HG03108 (cell line): ENCODE data around the gene THBD.

ENCODE experiments used
- ATAC-seq: cut with Tn5 transposase; IDR thresholded peaks from one replicate; pipeline ENCODE4 v1.9.1; 2021; ENCODE audit warnings: moderate library complexity; ENCODE audit not compliant: unreplicated experiment

The THBD gene, protein sequence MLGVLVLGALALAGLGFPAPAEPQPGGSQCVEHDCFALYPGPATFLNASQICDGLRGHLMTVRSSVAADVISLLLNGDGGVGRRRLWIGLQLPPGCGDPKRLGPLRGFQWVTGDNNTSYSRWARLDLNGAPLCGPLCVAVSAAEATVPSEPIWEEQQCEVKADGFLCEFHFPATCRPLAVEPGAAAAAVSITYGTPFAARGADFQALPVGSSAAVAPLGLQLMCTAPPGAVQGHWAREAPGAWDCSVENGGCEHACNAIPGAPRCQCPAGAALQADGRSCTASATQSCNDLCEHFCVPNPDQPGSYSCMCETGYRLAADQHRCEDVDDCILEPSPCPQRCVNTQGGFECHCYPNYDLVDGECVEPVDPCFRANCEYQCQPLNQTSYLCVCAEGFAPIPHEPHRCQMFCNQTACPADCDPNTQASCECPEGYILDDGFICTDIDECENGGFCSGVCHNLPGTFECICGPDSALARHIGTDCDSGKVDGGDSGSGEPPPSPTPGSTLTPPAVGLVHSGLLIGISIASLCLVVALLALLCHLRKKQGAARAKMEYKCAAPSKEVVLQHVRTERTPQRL

DNA sequence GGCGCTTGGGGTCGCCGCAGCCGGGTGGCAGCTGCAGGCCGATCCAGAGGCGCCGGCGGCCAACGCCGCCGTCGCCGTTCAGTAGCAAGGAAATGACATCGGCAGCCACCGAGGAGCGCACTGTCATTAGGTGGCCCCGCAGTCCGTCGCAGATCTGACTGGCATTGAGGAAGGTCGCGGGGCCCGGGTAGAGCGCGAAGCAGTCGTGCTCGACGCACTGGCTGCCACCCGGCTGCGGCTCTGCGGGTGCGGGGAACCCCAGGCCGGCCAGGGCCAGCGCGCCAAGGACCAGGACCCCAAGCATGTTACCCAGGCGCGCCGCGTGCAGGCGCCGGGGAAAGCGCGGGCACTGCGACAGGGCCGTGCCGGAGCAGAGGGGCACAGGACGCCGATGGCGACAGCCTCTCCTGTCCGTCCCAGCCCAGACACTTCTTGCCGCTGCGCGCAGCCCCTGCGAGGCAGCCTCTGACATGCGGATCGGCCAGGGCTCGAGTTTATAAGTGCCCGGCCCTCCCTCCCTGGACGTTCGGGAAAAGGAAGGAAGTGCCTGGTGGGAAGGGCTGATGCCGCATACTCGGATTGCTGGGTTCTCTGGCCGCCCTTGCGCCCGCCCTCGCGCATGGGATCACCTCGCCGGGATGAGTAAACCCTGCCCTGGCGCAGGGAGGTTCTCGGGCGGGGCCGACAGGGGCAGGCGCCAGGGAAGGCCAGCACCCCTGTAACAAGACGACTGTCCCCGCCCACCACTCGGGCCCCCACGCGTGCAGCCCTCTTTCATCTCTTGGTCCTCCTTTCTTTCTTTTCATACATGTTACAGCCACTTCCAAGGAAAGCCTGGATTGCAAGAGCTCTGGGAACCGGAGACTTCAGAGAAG is at the start of gene THBD:
Gene THBD (minus strand): TSS at position 472 of the 875 bp plus-strand sequence. CDS start 168 bp downstream, at position 304.
- no peak for ATAC-seq

DNA sequence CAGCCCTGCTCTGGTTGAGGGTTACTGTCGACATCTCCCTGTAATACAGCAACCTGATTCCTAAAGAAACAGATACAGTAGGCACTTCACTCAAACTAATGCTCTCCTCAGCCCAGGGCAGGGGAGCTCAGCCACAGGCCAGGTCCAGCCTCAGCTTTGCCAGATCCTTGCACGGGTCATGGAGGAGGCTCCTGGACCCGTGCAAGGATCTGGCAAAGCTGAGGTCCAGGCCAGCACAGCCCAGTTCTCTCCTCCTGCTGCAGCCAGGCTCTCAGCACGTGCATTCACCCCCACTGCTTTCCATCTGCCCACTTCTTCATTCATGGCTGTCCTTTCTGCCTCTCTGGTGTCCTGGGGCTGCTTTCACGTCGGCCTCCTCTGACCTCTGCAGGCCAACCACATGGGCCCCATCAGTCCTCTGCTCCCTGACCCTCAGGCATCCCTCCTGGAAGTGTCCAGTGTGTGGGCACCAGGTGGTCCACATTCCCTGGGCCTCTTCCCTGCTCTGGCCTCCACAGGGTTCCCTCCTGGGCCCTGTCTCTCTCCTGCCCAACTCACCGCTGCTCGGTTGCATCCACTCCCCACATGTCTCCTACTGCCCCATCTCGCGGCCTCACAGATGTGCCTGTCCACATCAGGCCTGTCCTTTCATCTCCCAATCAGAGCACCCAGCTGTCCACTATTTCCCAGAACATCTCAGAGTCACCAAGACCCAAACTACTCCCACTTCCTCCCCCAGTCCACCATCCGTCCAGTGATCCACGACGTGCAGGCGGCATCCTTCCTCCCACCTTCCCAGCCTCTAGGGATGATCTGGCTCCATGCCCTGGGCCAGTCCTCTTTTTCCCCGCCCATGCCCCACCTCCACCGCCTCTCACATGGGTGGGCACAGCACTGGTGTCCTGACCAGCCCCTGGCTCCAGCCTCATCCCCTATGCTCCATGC is 48.4 kb upstream of the THBD start:
- ATAC-seq, result no peak

DNA sequence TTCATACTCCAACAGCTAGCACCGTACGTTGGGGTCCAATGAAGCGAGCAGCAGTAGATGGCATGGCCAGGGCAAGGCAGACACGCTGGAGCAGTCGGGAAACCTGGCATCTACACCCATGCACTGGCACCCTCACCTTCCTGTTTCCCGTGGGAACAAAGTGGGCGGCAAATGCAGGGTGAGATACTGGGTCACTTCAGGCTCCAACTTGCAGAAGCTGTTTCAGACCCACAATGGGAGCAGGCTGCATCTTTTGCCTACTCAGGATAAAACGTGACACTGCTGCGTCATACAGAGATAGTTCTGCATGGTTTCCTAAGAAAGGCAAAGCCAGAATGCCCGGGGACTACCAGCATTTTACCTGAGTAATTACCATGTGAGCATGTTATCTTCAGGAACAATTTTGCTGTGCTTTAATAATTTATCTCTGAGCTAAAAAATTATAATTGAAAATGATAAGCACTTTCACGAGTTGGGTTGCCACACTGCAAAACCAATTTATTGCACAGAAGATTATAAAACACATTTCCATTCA is 47.6 kb upstream of the THBD start:
- no peak for ATAC-seq

DNA sequence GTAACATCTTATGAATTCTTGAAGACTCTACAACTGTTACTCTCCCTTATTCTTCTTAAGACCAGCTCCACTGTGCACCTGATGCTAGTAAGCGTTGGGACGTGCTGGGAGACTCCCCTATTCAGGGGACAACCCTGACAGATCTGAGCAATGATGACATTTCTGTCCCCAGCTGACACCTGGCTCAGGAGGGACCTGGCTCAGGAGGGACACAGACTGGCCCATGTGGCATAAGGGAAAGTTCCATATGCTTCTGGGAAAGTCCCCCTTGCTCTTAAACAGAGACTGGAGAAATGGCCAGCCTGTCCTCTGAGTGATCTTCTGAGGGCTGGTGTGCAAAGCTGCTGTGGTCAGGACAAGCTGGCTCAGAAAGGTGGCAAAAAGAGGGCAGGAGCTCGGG is 46.6 kb upstream of the THBD start:
- ATAC-seq, result no peak

DNA sequence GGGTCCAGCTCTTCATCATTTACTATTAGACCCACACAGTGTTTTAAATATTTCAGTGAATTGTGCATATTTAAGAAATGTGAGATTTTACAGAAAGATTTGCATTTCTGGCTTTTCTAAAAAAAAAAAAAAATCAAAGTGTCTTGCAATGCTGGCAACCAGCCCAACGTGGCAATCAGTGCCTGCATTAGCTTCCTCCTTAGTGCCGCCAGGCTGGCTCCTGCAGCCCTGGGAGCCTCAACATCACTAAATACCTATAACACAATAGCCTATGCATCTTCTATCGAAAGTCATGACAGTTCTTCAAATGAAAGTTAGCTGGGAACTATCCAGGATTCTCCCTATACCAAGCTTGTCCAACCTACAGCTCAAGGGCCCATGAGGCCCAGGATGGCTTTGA is 46.0 kb upstream of the THBD start:
- ATAC-seq, result no peak

- no peak for ATAC-seq
Measured at GRCh38 chr20:23094927-23095326, 45.5 kb upstream of the THBD start.

GRCh38 chr20:23094213-23094896 is 44.9 kb upstream of the THBD start:
- no peak for ATAC-seq

GRCh38 chr20:23093613-23094012 is 44.1 kb upstream of the THBD start:
- no peak for ATAC-seq

- no peak for ATAC-seq
Measured at GRCh38 chr20:23092861-23093495, 43.5 kb upstream of the THBD start.

DNA sequence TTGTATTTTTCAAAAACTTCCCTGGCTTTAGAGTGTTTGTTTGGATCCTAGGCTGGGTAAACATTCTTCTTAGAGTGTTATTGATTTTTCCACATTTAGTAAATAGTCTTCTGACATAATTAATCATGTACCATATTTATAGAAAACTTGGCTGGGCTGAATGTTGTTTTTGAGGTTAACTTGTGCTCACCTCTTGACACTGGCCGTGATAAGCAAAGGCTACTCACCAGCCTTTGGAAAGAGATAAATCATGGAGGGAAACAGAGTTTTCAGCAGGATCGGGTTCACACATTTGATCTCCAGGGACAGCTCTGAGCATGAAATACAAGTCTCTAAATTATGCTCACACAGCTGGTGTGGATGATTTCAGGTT is 42.9 kb upstream of the THBD start:
- ATAC-seq, result no peak

DNA sequence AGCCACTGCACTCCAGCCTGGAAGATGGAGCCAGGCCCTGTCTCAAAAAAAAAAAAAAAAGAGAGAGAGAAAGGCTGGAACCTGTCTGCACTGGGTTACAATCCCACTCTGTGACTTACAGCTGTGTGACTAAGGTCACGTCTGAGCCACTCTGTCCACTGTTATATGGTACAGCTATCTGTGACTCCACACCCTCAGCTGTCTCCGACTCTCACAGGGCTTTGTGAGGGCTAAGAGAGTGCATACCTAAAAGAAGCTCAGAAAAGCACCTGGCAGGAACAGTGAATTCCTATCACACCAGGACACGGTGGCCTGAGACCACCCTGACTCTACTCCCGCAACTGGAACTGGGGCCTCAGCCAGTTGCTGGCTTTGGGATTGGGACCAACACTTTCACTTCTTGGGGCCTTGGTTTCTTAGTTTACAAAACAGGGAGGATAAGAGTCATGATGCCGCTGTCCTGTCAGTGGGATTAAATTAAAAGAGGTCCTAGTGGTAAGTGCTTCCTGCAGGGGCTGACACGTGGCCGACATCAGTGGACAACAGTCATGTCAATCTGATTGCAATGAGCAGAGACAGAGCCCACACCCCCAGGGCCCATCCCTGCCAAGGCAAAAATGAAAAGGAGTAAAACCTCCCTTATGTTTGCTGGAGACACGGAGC is 42.4 kb upstream of the THBD start:
- no peak for ATAC-seq

- ATAC-seq, result no peak
Measured at GRCh38 chr20:23090878-23091277, 41.4 kb upstream of the THBD start.

DNA sequence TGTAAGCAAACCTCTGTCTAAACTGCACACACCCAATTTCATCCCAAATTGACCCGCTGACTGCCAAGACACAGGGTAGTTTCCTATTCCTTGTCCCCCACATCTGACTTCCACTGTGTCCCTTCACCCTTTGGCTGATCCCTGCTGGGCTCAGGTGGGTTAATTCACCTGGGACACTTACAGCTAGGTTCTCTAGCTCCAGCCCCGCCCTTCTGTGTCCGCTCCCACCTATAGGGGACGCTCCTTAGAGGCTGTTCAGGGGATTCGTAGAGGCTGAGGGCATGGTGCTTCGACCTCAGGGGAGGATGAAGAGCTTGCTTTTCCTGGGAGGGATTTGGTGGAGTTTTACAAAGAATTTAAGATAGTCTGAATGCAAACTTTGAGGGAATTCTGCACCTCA is 40.7 kb upstream of the THBD start:
- no peak for ATAC-seq

GRCh38 chr20:23088866-23089265 is 39.4 kb upstream of the THBD start:
- no peak for ATAC-seq

- no peak for ATAC-seq
Measured at GRCh38 chr20:23087587-23088251, 38.2 kb upstream of the THBD start.

- no peak for ATAC-seq
Measured at GRCh38 chr20:23086931-23087411, 37.5 kb upstream of the THBD start.

DNA sequence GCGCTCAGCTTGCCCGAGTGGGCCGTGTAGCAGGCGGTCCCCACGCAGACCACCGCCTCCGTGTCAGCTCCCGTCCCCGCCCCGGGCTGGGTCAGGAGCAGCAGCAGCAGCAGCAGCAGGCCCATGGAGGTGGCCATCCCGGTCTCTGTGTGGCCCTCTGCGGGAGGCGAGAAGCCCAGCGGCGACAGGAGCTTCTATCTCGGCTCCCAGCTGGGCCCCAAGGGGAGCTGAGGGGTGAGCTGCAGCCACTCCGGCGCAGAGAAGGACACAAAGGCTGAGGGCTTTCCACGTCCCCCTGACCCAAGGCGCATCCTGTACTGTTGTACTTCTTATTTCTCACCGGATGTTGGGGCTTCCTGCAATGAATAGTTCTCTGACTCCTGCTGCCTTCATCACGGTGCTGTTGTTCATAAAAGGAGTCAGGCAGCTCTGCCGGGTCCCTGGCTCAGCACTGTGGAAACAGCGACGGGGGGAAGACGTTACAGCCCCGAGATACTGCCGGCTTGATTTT is 36.6 kb upstream of the THBD start, which contains the start of gene CD93:
Gene CD93 (minus strand): TSS at position 269 of the 511 bp plus-strand sequence. CDS start 132 bp downstream, at position 137.
- no peak for ATAC-seq
